ENCODE data around the gene DDX50.
A peak's percentile ranks its signal among the peaks of the same experiment; 100 is the strongest.

Gene DDX50, protein sequence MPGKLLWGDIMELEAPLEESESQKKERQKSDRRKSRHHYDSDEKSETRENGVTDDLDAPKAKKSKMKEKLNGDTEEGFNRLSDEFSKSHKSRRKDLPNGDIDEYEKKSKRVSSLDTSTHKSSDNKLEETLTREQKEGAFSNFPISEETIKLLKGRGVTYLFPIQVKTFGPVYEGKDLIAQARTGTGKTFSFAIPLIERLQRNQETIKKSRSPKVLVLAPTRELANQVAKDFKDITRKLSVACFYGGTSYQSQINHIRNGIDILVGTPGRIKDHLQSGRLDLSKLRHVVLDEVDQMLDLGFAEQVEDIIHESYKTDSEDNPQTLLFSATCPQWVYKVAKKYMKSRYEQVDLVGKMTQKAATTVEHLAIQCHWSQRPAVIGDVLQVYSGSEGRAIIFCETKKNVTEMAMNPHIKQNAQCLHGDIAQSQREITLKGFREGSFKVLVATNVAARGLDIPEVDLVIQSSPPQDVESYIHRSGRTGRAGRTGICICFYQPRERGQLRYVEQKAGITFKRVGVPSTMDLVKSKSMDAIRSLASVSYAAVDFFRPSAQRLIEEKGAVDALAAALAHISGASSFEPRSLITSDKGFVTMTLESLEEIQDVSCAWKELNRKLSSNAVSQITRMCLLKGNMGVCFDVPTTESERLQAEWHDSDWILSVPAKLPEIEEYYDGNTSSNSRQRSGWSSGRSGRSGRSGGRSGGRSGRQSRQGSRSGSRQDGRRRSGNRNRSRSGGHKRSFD

DNA sequence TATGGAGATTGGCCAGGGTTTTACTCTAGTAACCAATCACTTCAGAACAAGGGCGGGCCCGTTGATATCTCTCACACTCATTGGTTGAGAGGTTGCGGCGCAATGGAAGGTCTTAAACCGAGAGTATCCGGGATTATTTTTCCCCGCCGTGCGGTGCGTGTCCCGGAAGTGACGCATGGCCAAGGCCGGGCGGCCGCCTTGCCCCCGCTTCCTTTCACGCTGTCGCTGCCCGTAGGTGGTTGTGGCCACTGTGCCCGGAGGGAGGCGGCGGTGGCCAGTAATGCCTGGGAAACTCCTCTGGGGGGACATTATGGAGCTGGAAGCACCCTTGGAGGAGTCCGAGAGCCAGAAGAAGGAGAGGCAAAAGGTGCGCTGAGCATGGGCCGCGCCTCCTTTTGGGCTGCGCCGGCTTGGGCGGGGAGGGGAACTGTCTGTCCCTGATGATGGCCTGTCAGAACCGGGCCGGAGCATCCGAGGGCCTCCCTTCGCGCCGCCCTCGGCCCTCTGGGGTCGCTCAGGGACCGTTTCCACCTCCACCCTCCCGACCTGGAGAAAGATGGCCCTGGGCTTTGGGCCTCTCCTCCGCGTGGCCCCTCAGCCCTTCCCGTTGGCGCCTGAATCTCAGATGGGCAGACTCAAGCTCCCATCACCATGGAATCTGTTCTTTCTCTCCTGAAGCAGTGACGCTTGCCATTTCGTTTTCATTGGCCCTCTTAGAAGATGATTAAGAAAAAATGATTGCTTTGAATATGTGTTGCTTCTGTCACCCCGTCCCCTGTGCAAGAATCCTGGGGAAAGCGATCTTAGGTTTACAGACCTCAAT is at the start of gene DDX50:
DDX50 (plus strand) TSS at position 211 of the 823 bp plus-strand sequence; CDS start at position 281, 70 bp downstream.
- TF ChIP-seq, protein P1, sequence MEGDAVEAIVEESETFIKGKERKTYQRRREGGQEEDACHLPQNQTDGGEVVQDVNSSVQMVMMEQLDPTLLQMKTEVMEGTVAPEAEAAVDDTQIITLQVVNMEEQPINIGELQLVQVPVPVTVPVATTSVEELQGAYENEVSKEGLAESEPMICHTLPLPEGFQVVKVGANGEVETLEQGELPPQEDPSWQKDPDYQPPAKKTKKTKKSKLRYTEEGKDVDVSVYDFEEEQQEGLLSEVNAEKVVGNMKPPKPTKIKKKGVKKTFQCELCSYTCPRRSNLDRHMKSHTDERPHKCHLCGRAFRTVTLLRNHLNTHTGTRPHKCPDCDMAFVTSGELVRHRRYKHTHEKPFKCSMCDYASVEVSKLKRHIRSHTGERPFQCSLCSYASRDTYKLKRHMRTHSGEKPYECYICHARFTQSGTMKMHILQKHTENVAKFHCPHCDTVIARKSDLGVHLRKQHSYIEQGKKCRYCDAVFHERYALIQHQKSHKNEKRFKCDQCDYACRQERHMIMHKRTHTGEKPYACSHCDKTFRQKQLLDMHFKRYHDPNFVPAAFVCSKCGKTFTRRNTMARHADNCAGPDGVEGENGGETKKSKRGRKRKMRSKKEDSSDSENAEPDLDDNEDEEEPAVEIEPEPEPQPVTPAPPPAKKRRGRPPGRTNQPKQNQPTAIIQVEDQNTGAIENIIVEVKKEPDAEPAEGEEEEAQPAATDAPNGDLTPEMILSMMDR (IDR thresholded peaks at IDR 0.05; ENCODE audit: poor library complexity, severe bottlenecking) = no peak
- Histone ChIP-seq H3K4me3 (ENCODE audit: severe bottlenecking) (peak within 1 kb of the TSS; percentile 75), H3K4me1 (ENCODE audit: insufficient read depth, poor library complexity, severe bottlenecking) (peaks cover 5% of the 10 kb centered on the region), H3K27me3 (ENCODE audit: insufficient read depth, poor library complexity, severe bottlenecking) (no peaks in the 10 kb centered on the region), H3K36me3 (ENCODE audit: low read depth) (peaks cover 29% of the 10 kb centered on the region), H3K9me3 (ENCODE audit: severe bottlenecking) (no peaks in the 10 kb centered on the region), H3K27ac (ENCODE audit: poor library complexity, severe bottlenecking) (peak within 1 kb of the TSS; percentile 59)
- ATAC-seq (ENCODE audit: low read depth) (peak; percentile 98), DNase-seq (ENCODE audit: low spot score) (peak; percentile 96)

DNA sequence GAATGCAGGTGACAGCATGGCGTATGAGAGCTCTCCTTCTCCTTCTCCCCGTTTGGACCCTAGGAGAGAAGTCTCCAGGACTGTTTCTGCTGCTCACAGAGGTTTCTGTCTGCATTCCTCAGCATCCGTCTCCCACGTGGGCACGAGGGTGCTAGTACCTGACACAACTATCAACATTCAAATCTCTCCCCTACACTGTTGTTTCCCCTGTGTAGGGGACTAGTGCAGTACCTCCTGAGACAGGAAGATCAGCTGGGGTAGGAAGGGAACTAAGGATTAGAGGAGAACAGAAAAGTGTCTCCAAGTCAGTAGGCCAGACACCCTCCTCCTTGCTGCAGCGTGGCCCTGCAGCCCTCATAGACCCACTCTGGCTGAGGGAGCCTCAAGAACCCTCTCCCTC is 44.8 kb upstream of the DDX50 start:
- Histone ChIP-seq H3K4me1 (ENCODE audit: insufficient read depth, poor library complexity, severe bottlenecking) (no peaks in the 10 kb centered on the region), H3K36me3 (ENCODE audit: low read depth) (no peaks in the 10 kb centered on the region), H3K27me3 (ENCODE audit: insufficient read depth, poor library complexity, severe bottlenecking) (no peaks in the 10 kb centered on the region), H3K27ac (ENCODE audit: poor library complexity, severe bottlenecking) (no peak overlapping the region), H3K9me3 (ENCODE audit: severe bottlenecking) (no peaks in the 10 kb centered on the region), H3K4me3 (ENCODE audit: severe bottlenecking) (no peak overlapping the region)
- TF ChIP-seq, protein P1 (IDR thresholded peaks at IDR 0.05; ENCODE audit: poor library complexity, severe bottlenecking) = no peak
- ATAC-seq (ENCODE audit: low read depth) (no peak), DNase-seq (ENCODE audit: low spot score) (no peak)

DNA sequence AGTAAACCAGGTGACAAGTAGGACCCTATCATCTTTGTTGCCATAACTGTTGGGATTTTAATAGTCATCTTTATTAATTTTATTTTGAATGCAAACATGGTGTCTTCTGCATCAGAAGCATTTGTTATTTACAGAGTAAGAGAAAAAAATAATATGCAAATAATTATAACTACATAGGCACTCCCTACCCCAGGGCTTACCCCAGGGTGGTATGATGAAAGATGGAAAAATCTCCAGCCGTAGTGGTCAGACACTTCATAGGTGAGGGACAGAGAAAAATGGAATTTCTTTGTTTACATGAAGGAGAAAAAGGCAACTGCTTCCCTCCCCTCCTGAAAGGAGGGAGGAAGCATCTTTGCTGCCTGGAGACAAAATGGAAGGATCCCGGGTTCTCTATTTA is 44.1 kb upstream of the DDX50 start:
- H3K36me3 ChIP-seq (ENCODE audit: low read depth) = no peaks in the 10 kb centered on the region
- DNase-seq (ENCODE audit: low spot score) (no peak), ATAC-seq (ENCODE audit: low read depth) (no peak)
- H3K4me1 ChIP-seq (ENCODE audit: insufficient read depth, poor library complexity, severe bottlenecking) = no peaks in the 10 kb centered on the region
- no peak overlapping the region for H3K4me3 ChIP-seq (ENCODE audit: severe bottlenecking)
- H3K27ac ChIP-seq (ENCODE audit: poor library complexity, severe bottlenecking) = no peak overlapping the region
- H3K27me3 ChIP-seq (ENCODE audit: insufficient read depth, poor library complexity, severe bottlenecking) = no peaks in the 10 kb centered on the region
- TF ChIP-seq, protein P1 (IDR thresholded peaks at IDR 0.05; ENCODE audit: poor library complexity, severe bottlenecking) = no peak
- no peaks in the 10 kb centered on the region for H3K9me3 ChIP-seq (ENCODE audit: severe bottlenecking)

DNA sequence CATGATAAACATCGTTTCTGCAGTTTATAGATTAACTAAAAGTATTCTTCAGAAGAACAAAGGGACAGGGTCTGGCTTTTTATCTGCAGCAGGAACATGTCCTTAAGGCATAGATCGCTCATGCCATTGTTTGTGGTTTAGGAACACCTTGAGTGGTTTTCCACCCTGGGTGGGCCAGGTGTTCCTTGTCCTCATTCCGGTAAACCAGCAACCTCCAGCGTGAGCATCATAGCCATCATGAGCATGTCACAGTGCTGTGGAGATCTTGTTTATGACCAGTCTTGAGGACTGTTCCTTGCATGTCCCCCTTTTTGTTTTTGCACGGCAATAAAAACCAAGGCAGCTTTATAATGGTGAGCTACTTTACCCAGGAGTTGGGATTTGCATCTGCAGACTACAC is 39.9 kb upstream of the DDX50 start:
- Histone ChIP-seq H3K4me1 (ENCODE audit: insufficient read depth, poor library complexity, severe bottlenecking) (no peaks in the 10 kb centered on the region), H3K9me3 (ENCODE audit: severe bottlenecking) (no peaks in the 10 kb centered on the region), H3K36me3 (ENCODE audit: low read depth) (no peaks in the 10 kb centered on the region), H3K27me3 (ENCODE audit: insufficient read depth, poor library complexity, severe bottlenecking) (no peaks in the 10 kb centered on the region), H3K4me3 (ENCODE audit: severe bottlenecking) (no peak overlapping the region), H3K27ac (ENCODE audit: poor library complexity, severe bottlenecking) (no peak overlapping the region)
- DNase-seq (ENCODE audit: low spot score) (no peak), ATAC-seq (ENCODE audit: low read depth) (no peak)
- TF ChIP-seq, protein P1 (IDR thresholded peaks at IDR 0.05; ENCODE audit: poor library complexity, severe bottlenecking) = no peak
